GM12891 (cell line): ENCODE results near the gene KCNMA1.

Experiments
- POLR2AphosphoS5 ChIP-seq: IDR thresholded peaks from 2 replicates; pipeline ENCODE4 v1.6.1; 2011; ENCODE audit warnings: low read depth, low read length, control low read depth
- TAF1 ChIP-seq: IDR thresholded peaks from 2 replicates; pipeline ENCODE4 v1.6.1; 2011; ENCODE audit warnings: low read depth, low read length, control low read depth

GRCh38 chr10:77146712-77147336, 490.8 kb downstream of the KCNMA1 start:
- TF ChIP-seq TAF1 (no peak), POLR2AphosphoS5 (no peak)
